ENCODE results near the gene ZIC2. TPM values are rescaled to one million over a fixed set of nuclear protein-coding genes. Genes with fewer than 3 reads are reported as not detected.

Gene ZIC2
- polyA plus RNA-seq, 1 donor from 2014 or later, result 10.6 TPM

GRCh38 chr13:99935772-99936171, 45.8 kb upstream of the ZIC2 start:
- no peaks in the 10 kb centered on the region for H3F3A ChIP-seq (ENCODE audit: insufficient read depth, low read length, poor library complexity, severe bottlenecking)
- H4K20me1 ChIP-seq (ENCODE audit: insufficient read depth), result no peaks in the 10 kb centered on the region
- no peaks in the 10 kb centered on the region for H3K9me3 ChIP-seq (ENCODE audit: low read length)
- no peak overlapping the region for H3K4me3 ChIP-seq (ENCODE audit: low read length)
- H3K9me2 ChIP-seq (ENCODE audit: insufficient read depth, low read length), result no peaks in the 10 kb centered on the region
- no peak for TF ChIP-seq EZH2 (IDR thresholded peaks at IDR 0.05; ENCODE audit: borderline replicate concordance, insufficient read depth, low read length, poor library complexity, severe bottlenecking)
- no peak for TF ChIP-seq TAF1 (IDR thresholded peaks at IDR 0.05; ENCODE audit: low read depth)
- no peak for TF ChIP-seq MXI1 (conservative IDR thresholded peaks at IDR 0.05; ENCODE audit: poor library complexity, severe bottlenecking)
- no peak for TF ChIP-seq EP300 (conservative IDR thresholded peaks at IDR 0.05; ENCODE audit: poor library complexity, severe bottlenecking)
- no peak for TF ChIP-seq RAD21 (conservative IDR thresholded peaks at IDR 0.05)
- no peak for TF ChIP-seq SMC3 (conservative IDR thresholded peaks at IDR 0.05; ENCODE audit: poor library complexity)
- no peak for TF ChIP-seq CTCF (IDR thresholded peaks at IDR 0.05; ENCODE audit: poor library complexity, severe bottlenecking)
- no peak for TF ChIP-seq REST (IDR thresholded peaks at IDR 0.05; ENCODE audit: borderline replicate concordance)
- no peak for TF ChIP-seq POLR2AphosphoS5 (IDR thresholded peaks at IDR 0.05)
- no peak overlapping the region for H3K4me2 ChIP-seq (ENCODE audit: low read length)
- no peaks in the 10 kb centered on the region for H3K79me2 ChIP-seq (replicated peaks; ENCODE audit: insufficient read depth, low read length)
- H3K36me3 ChIP-seq (ENCODE audit: insufficient read depth, low read length), result no peaks in the 10 kb centered on the region
- H3K27me3 ChIP-seq (ENCODE audit: insufficient read depth, low read depth, low read length), result no peaks in the 10 kb centered on the region
- H2AFZ ChIP-seq (ENCODE audit: low read depth, low read length), result no peak overlapping the region
- H3K9ac ChIP-seq (ENCODE audit: low read length), result no peak overlapping the region
- H3K27ac ChIP-seq (ENCODE audit: low read length), result no peak overlapping the region

GRCh38 chr13:99938635-99939034, 42.9 kb upstream of the ZIC2 start:
- Histone ChIP-seq H3K4me3 (ENCODE audit: low read length) (no peak overlapping the region), H3K4me2 (ENCODE audit: low read length) (no peak overlapping the region), H3K27me3 (ENCODE audit: insufficient read depth, low read depth, low read length) (no peaks in the 10 kb centered on the region), H3K9ac (ENCODE audit: low read length) (no peak overlapping the region), H3K36me3 (ENCODE audit: insufficient read depth, low read length) (no peaks in the 10 kb centered on the region), H3K9me2 (ENCODE audit: insufficient read depth, low read length) (no peaks in the 10 kb centered on the region), H3K27ac (ENCODE audit: low read length) (no peak overlapping the region), H3F3A (ENCODE audit: insufficient read depth, low read length, poor library complexity, severe bottlenecking) (no peaks in the 10 kb centered on the region), H3K79me2 (replicated peaks; ENCODE audit: insufficient read depth, low read length) (no peaks in the 10 kb centered on the region), H2AFZ (ENCODE audit: low read depth, low read length) (no peak overlapping the region), H3K9me3 (ENCODE audit: low read length) (no peaks in the 10 kb centered on the region), H4K20me1 (ENCODE audit: insufficient read depth) (no peaks in the 10 kb centered on the region)
- no peak for TF ChIP-seq EZH2 (IDR thresholded peaks at IDR 0.05; ENCODE audit: borderline replicate concordance, insufficient read depth, low read length, poor library complexity, severe bottlenecking)
- no peak for TF ChIP-seq EP300 (conservative IDR thresholded peaks at IDR 0.05; ENCODE audit: poor library complexity, severe bottlenecking)
- no peak for TF ChIP-seq RAD21 (conservative IDR thresholded peaks at IDR 0.05)
- TF ChIP-seq CTCF (IDR thresholded peaks at IDR 0.05; ENCODE audit: poor library complexity, severe bottlenecking), result no peak
- no peak for TF ChIP-seq REST (IDR thresholded peaks at IDR 0.05; ENCODE audit: borderline replicate concordance)
- no peak for TF ChIP-seq MXI1 (conservative IDR thresholded peaks at IDR 0.05; ENCODE audit: poor library complexity, severe bottlenecking)
- no peak for TF ChIP-seq POLR2AphosphoS5 (IDR thresholded peaks at IDR 0.05)
- no peak for TF ChIP-seq TAF1 (IDR thresholded peaks at IDR 0.05; ENCODE audit: low read depth)
- TF ChIP-seq SMC3 (conservative IDR thresholded peaks at IDR 0.05; ENCODE audit: poor library complexity), result no peak
